GM12891 (cell line): ENCODE data around the gene RAP2C.

ENCODE experiments used
- PAX5 ChIP-seq: IDR thresholded peaks from 2 replicates; pipeline ENCODE4 v1.6.1; 2011; ENCODE audit warnings: low read length, moderate library complexity, mild to moderate bottlenecking; ENCODE audit not compliant: insufficient read depth, severe bottlenecking
- POLR2AphosphoS5 ChIP-seq: IDR thresholded peaks from 2 replicates; pipeline ENCODE4 v1.6.1; 2011; ENCODE audit warnings: low read depth, low read length, control low read depth
- SPI1 ChIP-seq: IDR thresholded peaks from 2 replicates; pipeline ENCODE4 v1.6.1; 2011; ENCODE audit warnings: low read depth, low read length, control low read depth
- TAF1 ChIP-seq: IDR thresholded peaks from 2 replicates; pipeline ENCODE4 v1.6.1; 2011; ENCODE audit warnings: low read depth, low read length, control low read depth

GRCh38 chrX:132171478-132171877 lies 47.8 kb downstream of the RAP2C start:
- TF ChIP-seq PAX5 (no peak), SPI1 (no peak), POLR2AphosphoS5 (no peak), TAF1 (no peak)
